Mucosa of descending colon (tissue), 3 donors: ENCODE results near the gene UBAC1. TPM values are rescaled to one million over a fixed set of nuclear protein-coding genes. Genes with fewer than 3 reads are reported as not detected.
A peak's percentile ranks its signal among the peaks of the same experiment; 100 is the strongest.

Experiments
- ATAC-seq: fragments of 200-7000 bp; cut with Tn5 transposase; one replicate; pipeline ENCODE4 v1.9.1; 2020; ENCODE audit warnings: mild to moderate bottlenecking, moderate library complexity
- DNase-seq, 3 donors: peaks; one replicate each; pipeline ENCODE4 v3.0.0-alpha.2; 2020
- H3K36me3 ChIP-seq: fragments of 200-600 bp; one replicate; pipeline ENCODE4 v1.8.0; 2021; ENCODE audit warnings: low read depth, mild to moderate bottlenecking
- H3K4me1 ChIP-seq: fragments of 200-600 bp; one replicate; pipeline ENCODE4 v1.8.0; 2021; ENCODE audit warnings: low read depth, mild to moderate bottlenecking
- H3K4me3 ChIP-seq: fragments of 200-600 bp; one replicate; pipeline ENCODE4 v1.8.0; 2021; ENCODE audit warnings: mild to moderate bottlenecking
- H3K9me3 ChIP-seq: fragments of 200-600 bp; one replicate; pipeline ENCODE4 v1.8.0; 2021; ENCODE audit warnings: mild to moderate bottlenecking
- intact Hi-C, 2 donors: fragments of 100-400 bp; cut with DNase I in 1 of 2; cut with micrococcal nuclease in 1 of 2; formaldehyde crosslinking; loops; one replicate each; pipeline versions ENCODE4 v1.11.0 to v1.11.1; 2022; cut with DNase I, micrococcal nuclease
- total RNA-seq, 3 donors: library from RNA; stranded (reverse); fragmentation: NEBNext Ultra II Directional in 2 of 3; extraction: Animal tissue kit (Norgen Biotek cat#: 25700) in 2 of 3; gene quantifications; one replicate each; pipeline versions ENCODE4 v1.2.1 to v1.2.4, GENCODE V29; 2021 to 2023
- TF ChIP-seq, protein P1 (sequence below): fragments of 200-600 bp; IDR thresholded peaks from one replicate; pipeline ENCODE4 v1.8.0; 2022; ENCODE audit warnings: antibody characterized with exemption, mild to moderate bottlenecking
- donor health status: DM: no; HTN: no; CAD: no; lungs with moderate emphysema.
- donor health status: DM: no; HTN: no; CAD: no.
- donor health status: DM: no; HTN: yes; CAD: no.

Gene UBAC1
- total RNA-seq, 3 donors from 2014 or later = 55.5 to 70.4 (median 64.0) TPM

DNA sequence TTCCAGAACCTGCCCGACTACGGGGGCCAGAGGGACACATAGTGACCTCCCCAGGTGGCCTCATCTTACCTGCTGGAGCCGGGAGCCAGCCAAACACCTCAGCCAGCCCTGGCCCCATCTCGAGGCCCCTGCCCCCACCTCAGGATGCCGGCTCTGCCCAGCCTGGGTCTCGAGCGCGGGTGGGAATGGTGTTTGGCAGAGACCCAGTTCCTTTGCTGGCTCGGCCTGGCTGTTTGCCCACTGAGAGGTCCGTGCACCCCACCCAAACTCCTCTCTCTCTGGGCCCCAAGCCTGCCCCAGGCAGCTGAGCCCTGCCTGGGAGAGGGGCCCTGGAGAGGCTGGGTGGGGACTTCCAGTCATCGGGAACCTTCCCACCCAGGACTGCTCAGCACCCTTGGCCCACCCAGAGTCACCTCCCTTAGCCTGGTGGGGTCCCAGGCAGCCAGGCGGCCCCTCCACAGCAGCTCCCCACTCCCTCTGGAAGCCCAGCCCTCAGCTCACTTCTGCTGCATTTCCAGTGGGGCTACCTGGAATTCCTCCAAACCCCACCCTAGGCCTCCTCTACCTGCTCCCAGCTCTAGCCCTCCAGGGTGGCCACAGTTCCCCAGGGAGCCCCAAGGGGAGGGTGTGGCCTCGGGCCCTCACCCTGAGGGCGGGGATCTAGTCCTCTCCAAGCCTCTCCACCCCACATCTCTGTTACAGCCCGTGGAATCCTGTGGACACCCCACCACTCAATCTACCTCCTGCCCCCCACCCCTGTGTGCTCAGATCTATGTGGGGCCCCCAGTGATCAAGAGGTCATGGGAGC lies 42.4 kb upstream of the UBAC1 start:
- no peak for DNase-seq
- ATAC-seq = peak; percentile 14
- Histone ChIP-seq H3K4me3 (no peak overlapping the region), H3K36me3 (no peaks in the 10 kb centered on the region), H3K9me3 (no peaks in the 10 kb centered on the region), H3K4me1 (no peaks in the 10 kb centered on the region)
- intact Hi-C loops = no loop called here
- TF ChIP-seq, protein P1, sequence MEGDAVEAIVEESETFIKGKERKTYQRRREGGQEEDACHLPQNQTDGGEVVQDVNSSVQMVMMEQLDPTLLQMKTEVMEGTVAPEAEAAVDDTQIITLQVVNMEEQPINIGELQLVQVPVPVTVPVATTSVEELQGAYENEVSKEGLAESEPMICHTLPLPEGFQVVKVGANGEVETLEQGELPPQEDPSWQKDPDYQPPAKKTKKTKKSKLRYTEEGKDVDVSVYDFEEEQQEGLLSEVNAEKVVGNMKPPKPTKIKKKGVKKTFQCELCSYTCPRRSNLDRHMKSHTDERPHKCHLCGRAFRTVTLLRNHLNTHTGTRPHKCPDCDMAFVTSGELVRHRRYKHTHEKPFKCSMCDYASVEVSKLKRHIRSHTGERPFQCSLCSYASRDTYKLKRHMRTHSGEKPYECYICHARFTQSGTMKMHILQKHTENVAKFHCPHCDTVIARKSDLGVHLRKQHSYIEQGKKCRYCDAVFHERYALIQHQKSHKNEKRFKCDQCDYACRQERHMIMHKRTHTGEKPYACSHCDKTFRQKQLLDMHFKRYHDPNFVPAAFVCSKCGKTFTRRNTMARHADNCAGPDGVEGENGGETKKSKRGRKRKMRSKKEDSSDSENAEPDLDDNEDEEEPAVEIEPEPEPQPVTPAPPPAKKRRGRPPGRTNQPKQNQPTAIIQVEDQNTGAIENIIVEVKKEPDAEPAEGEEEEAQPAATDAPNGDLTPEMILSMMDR = no peak

DNA sequence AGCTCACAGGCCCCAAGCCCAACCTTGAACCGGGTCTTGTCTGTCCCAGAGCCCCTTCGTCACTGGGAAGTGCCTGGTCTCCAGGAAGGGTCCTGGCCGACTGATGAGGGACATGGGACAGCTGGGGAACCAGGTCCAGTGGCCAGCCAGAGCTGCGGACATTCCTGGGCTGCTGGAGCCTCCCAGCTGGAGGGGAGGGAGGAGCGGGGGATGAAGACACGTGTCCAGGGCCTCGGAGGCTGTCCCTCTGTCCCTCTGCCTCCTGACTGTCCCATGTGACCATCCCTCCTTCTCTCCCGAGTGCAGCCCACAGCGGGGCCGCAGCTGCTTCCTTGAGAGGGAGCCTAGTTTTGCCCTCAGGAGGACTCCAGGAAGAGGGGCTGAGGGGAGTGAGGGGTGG lies 41.7 kb upstream of the UBAC1 start:
- no peaks in the 10 kb centered on the region for H3K4me1 ChIP-seq
- H3K4me3 ChIP-seq = no peak overlapping the region
- intact Hi-C loops = no loop called here
- H3K9me3 ChIP-seq = no peaks in the 10 kb centered on the region
- DNase-seq (no peak), ATAC-seq (peak; percentile 26)
- TF ChIP-seq, protein P1 = no peak
- no peaks in the 10 kb centered on the region for H3K36me3 ChIP-seq

DNA sequence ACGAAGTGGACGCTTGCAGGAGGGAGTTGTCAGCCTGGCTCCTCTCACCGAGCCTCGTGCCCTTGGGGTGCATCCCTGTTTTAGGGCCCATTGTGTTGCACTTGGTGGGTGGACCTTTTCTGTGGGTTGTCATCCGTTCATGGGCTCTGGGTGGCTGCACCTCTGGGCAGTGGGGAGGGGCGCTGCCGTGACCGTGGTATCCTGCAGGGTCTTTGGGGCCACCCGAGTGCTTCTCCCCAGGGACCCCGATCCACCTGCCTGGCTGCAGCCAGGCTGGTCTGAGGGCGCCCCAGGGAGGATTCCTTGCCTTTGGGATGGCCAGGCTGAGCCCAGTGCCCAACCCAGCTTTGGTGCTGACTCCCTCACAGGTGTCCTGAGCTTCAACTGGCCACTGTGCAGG lies 41.0 kb upstream of the UBAC1 start:
- no peak for ATAC-seq

DNA sequence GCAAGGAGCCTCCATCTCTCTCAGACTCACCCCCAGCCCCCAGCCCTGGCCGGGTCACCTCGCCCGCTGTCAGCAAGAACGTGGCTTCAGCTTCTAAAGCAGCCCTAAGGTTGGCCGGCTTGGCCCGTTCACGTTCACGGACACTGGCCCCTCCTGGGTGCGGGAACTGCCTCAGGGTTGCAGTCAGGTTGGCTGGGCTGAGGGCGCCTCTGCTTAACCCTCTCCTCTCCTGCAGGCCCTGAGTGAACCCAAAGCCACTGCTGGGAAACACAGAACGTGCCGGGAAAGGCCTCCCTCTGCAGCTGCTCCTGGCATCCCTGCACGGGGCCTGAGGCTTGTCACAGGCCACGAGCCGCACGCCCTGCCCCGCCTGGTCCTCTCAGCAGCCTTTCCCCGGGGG lies 40.1 kb upstream of the UBAC1 start:
- Histone ChIP-seq H3K36me3 (no peaks in the 10 kb centered on the region), H3K9me3 (no peaks in the 10 kb centered on the region), H3K4me1 (no peaks in the 10 kb centered on the region), H3K4me3 (no peak overlapping the region)
- intact Hi-C loops = no loop called here
- TF ChIP-seq, protein P1 = no peak
- ATAC-seq (no peak), DNase-seq (no peak)

More for the DNA sequence above, 41.0 kb upstream of the UBAC1 start:
- TF ChIP-seq, protein P1 = no peak
- Histone ChIP-seq H3K9me3 (no peaks in the 10 kb centered on the region), H3K36me3 (no peaks in the 10 kb centered on the region), H3K4me3 (no peak overlapping the region), H3K4me1 (no peaks in the 10 kb centered on the region)
- intact Hi-C loops = no loop called here
- DNase-seq = no peak

DNA sequence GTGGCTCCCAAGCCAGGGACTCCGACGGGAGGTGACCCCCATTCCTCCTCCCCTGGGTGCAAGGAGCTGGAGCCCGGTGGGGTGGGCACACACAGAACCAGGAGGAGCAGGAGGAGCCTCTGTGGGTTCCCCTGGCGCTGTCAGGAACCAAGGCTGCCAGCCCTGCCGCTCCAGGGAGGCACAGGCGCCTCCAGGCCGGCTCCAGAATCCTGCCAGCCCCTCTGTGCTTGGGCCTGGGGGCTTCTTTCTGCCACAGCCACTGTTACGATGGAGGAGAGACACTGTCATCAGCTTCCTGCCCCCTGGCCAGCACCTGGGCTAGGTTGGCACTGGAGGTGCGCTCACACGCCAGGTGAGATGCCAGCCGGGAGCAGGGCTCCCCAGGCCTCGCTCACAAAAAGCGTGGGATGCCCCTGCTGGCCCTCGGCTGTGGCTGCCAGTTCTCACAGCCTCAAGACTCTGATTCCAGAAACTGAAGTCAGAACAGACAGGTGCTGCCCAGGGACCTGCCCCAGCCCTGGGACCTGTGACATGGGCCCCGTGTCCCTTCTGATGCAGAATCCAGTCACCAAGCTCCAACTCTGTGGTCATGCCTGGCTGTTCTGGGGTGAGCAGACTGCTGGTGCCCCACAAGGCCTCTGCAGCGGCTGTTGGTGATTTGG lies 37.4 kb upstream of the UBAC1 start:
- no peaks in the 10 kb centered on the region for H3K4me1 ChIP-seq
- TF ChIP-seq, protein P1 = no peak
- H3K36me3 ChIP-seq = no peaks in the 10 kb centered on the region
- H3K4me3 ChIP-seq = no peak overlapping the region
- ATAC-seq = no peak
- H3K9me3 ChIP-seq = no peaks in the 10 kb centered on the region
- no peak for DNase-seq
- intact Hi-C loops = no loop called here
